ENCODE measurements around the gene IDNK. TPM values are rescaled to one million over a fixed set of nuclear protein-coding genes. Genes with fewer than 3 reads are reported as not detected.
A peak's percentile ranks its signal among the peaks of the same experiment; 100 is the strongest.
"Not testable (repeated sequence)": the region's sequence is repeated elsewhere in the genome, so short reads cannot be mapped to it uniquely, and the experiment has no call there.

The IDNK gene
- total RNA-seq, 3 donors from 2014 or later, result 4.9 to 9.0 (median 5.1) TPM

DNA sequence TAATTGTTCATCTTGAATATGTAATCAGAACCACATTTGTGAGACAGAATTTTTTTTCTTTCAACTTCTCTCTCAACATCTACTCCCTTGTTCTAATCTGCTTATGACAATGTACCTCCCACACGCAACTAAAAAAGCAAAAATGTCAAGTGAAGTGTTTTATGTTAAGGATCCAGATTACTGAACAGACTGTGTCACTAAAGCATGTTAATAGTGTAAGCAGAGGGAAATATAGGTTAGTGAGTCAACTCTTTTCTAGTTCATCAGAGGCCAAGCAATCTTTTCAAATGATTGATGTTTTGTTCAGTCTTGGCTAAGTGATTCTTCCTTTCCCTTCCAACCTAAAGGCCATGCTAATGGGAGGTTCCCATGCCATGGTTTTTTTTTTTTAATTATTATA is 34.7 kb upstream of the IDNK start:
- intact Hi-C loops (cut with DNase I; ENCODE audit: low total_unique reads), result no loop called here
- H3K4me1 ChIP-seq, result no peaks in the 10 kb centered on the region
- no peak overlapping the region for H3K27ac ChIP-seq
- no peaks in the 10 kb centered on the region for H3K9me3 ChIP-seq
- H3K36me3 ChIP-seq, result no peaks in the 10 kb centered on the region
- no peak overlapping the region for H3K4me3 ChIP-seq
- no peaks in the 10 kb centered on the region for H3K27me3 ChIP-seq
- no peak for DNase-seq (ENCODE audit: low spot score in 2 of 2)
- TF ChIP-seq POLR2AphosphoS5 (IDR thresholded peaks at IDR 0.05) (no peak), CTCF (IDR thresholded peaks at IDR 0.05) (no peak), POLR2A (IDR thresholded peaks at IDR 0.05) (no peak)

DNA sequence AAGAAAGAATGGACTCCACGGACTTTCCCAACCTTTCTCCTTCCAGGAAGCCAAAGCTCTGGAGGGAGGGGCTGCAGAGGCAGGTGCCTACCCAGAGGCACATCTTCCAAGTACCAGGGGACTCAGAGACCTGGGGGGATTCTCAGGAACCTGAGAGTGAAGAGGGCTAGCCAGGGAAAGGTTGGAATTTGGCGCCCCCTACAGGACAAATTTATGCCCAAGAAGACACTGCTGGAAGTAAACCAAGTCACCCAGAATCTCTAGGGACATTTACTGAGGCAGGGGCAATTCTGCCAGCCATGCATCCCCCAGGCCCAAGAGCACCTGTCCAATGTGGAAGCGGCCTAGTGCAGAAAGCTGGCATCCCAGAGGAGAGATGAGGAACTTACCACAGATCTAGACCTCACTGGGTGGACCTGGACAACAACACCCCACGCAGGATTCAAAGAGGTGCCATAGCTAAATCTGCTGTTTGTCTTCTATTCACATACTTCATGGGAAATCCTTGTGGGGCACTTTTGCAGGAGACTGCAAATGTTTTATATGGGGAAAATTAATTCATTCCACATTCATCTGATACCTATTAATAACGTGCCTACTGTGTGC is 25.9 kb upstream of the IDNK start:
- intact Hi-C loops (cut with DNase I; ENCODE audit: low total_unique reads), result no loop called here
- no peak for DNase-seq (ENCODE audit: low spot score in 2 of 2)
- no peak overlapping the region for H3K4me3 ChIP-seq
- H3K27ac ChIP-seq, result no peak overlapping the region
- no peaks in the 10 kb centered on the region for H3K27me3 ChIP-seq
- no peaks in the 10 kb centered on the region for H3K4me1 ChIP-seq
- TF ChIP-seq POLR2AphosphoS5 (IDR thresholded peaks at IDR 0.05) (no peak), CTCF (IDR thresholded peaks at IDR 0.05) (peak in 1 of 3 donors; percentile 29), POLR2A (IDR thresholded peaks at IDR 0.05) (no peak)
- no peaks in the 10 kb centered on the region for H3K9me3 ChIP-seq
- no peaks in the 10 kb centered on the region for H3K36me3 ChIP-seq

GRCh38 chr9:83598487-83598886 is 24.5 kb upstream of the IDNK start:
- Histone ChIP-seq H3K27ac (peak overlapping the region in 1 of 2 donors; percentile 61), H3K36me3 (no peaks in the 10 kb centered on the region), H3K27me3 (no peaks in the 10 kb centered on the region), H3K4me1 (no peaks in the 10 kb centered on the region), H3K4me3 (no peak overlapping the region), H3K9me3 (no peaks in the 10 kb centered on the region)
- DNase-seq (ENCODE audit: low spot score in 2 of 2), result no peak
- intact Hi-C loops (cut with DNase I; ENCODE audit: low total_unique reads), result no loop called here
- no peak for TF ChIP-seq POLR2AphosphoS5 (IDR thresholded peaks at IDR 0.05)
- TF ChIP-seq CTCF (IDR thresholded peaks at IDR 0.05), result no peak
- TF ChIP-seq POLR2A (IDR thresholded peaks at IDR 0.05), result no peak

- no peak for DNase-seq (ENCODE audit: low spot score in 2 of 2)
- Histone ChIP-seq H3K9me3 (no peaks in the 10 kb centered on the region), H3K27ac (peak overlapping the region in 1 of 2 donors; percentile 61), H3K36me3 (no peaks in the 10 kb centered on the region), H3K27me3 (no peaks in the 10 kb centered on the region), H3K4me1 (no peaks in the 10 kb centered on the region), H3K4me3 (no peak overlapping the region)
- TF ChIP-seq POLR2AphosphoS5 (IDR thresholded peaks at IDR 0.05), result no peak
- no peak for TF ChIP-seq POLR2A (IDR thresholded peaks at IDR 0.05)
- no peak for TF ChIP-seq CTCF (IDR thresholded peaks at IDR 0.05)
- intact Hi-C loops (cut with DNase I; ENCODE audit: low total_unique reads), result no loop called here
Measured at GRCh38 chr9:83599071-83599470, 23.9 kb upstream of the IDNK start.

DNA sequence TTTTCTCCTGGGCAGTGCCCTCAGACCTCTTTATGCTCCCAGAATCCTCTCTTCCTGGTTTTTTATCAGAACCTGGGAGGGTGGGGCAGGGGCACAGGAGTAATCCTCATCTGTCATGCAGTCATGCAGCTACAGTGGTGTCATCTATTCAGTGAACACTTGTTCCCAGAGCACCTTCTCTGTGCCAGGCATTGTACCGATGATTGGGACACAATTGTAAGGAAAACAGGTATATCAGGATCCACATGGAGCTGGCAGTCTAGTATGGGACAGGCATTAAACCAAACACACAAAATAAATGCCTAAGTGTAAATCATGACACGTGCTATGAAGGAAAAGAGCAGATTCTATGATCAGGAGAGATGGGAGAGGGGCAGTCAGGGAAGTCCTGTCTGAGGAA is 21.5 kb upstream of the IDNK start:
- no peaks in the 10 kb centered on the region for H3K27me3 ChIP-seq
- H3K4me1 ChIP-seq, result no peaks in the 10 kb centered on the region
- H3K4me3 ChIP-seq, result no peak overlapping the region
- TF ChIP-seq POLR2AphosphoS5 (IDR thresholded peaks at IDR 0.05), result no peak
- TF ChIP-seq POLR2A (IDR thresholded peaks at IDR 0.05), result no peak
- no peak for TF ChIP-seq CTCF (IDR thresholded peaks at IDR 0.05)
- no peaks in the 10 kb centered on the region for H3K9me3 ChIP-seq
- intact Hi-C loops (cut with DNase I; ENCODE audit: low total_unique reads), result no loop called here
- DNase-seq (ENCODE audit: low spot score in 2 of 2), result no peak
- H3K27ac ChIP-seq, result no peak overlapping the region
- no peaks in the 10 kb centered on the region for H3K36me3 ChIP-seq

DNA sequence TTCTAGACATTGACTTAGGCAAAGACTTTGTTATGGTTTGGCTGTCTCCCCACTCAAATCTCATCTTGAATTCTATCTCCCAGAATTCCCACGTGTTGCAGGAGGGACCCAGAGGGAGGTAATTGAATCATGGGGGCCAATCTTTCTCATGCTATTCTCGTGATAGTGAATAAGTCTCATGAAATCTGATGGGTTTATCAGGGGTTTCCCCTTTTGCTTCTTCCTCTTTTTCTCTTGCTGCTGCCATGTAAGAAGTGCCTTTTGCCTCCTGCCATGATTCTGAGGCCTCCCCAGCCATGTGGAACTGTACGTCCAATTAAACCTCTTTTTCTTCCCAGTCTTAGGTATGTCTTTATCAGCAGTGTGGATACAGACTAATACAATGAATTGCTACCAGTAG is 15.3 kb upstream of the IDNK start:
- DNase-seq (ENCODE audit: low spot score in 2 of 2); H3K4me3 ChIP-seq; H3K27me3 ChIP-seq; intact Hi-C loops (cut with DNase I; ENCODE audit: low total_unique reads); H3K36me3 ChIP-seq; H3K27ac ChIP-seq; H3K4me1 ChIP-seq; H3K9me3 ChIP-seq: not testable (repeated sequence)

DNA sequence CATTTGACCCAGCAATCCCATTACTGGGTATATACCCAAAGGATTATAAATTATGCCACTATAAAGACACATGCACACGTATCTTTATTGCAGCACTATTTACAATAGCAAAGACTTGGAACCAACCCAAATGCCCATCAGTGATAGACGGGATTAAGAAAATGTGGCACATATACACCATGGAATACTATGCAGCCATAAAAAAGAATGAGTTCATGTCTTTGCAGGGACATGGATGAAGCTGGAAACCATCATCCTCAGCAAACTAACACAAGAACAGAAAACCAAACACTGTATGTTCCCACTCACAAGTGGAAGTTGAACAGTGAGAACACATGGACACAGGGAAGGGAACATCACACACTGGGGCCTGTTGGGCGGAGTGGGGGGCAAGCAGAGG is 9.6 kb upstream of the IDNK start:
- H3K27me3 ChIP-seq; H3K4me3 ChIP-seq; H3K27ac ChIP-seq; H3K9me3 ChIP-seq; H3K36me3 ChIP-seq; H3K4me1 ChIP-seq; DNase-seq (ENCODE audit: low spot score in 2 of 2); intact Hi-C loops (cut with DNase I; ENCODE audit: low total_unique reads): not testable (repeated sequence)
